HG02840 (cell line): ENCODE measurements around the gene PLCXD1.
"Not testable (repeated sequence)": the region's sequence is repeated elsewhere in the genome, so short reads cannot be mapped to it uniquely, and the experiment has no call there.

Experiments used
- ATAC-seq: cut with Tn5 transposase; IDR thresholded peaks from one replicate; pipeline ENCODE4 v1.9.1; 2021; ENCODE audit warnings: mild to moderate bottlenecking, moderate library complexity, moderate number of reproducible peaks; ENCODE audit not compliant: unreplicated experiment, low FRiP score

Gene PLCXD1

GRCh38 chrX:281166-281999 is at the start of gene PLCXD1:
TSS of gene PLCXD1 (plus strand) at chrX:281381. CDS start at chrX:284188, 2,807 bp downstream.
- ATAC-seq = no peak

- ATAC-seq = peak; percentile 92
These were observed 49.4 kb upstream of the PLCXD1 start for GRCh38 chrX:231637-232277.

GRCh38 chrX:232278-232655 is 48.9 kb upstream of the PLCXD1 start:
- peak; percentile 12 for ATAC-seq

- not testable (repeated sequence) for ATAC-seq
These were observed 45.0 kb upstream of the PLCXD1 start for GRCh38 chrX:236201-236600.

GRCh38 chrX:250965-251364 is 30.2 kb upstream of the PLCXD1 start:
- no peak for ATAC-seq

- not testable (repeated sequence) for ATAC-seq
These were observed 29.6 kb upstream of the PLCXD1 start for GRCh38 chrX:251396-252243.

GRCh38 chrX:252244-252956 is 28.8 kb upstream of the PLCXD1 start:
- ATAC-seq = no peak

GRCh38 chrX:252957-253291 is 28.3 kb upstream of the PLCXD1 start:
- ATAC-seq = no peak

- no peak for ATAC-seq
These were observed 27.5 kb upstream of the PLCXD1 start for GRCh38 chrX:253451-254297.

GRCh38 chrX:254630-255215 is 26.5 kb upstream of the PLCXD1 start:
- ATAC-seq = no peak

- ATAC-seq = no peak
These were observed 25.3 kb upstream of the PLCXD1 start for GRCh38 chrX:255923-256331.

- ATAC-seq = not testable (repeated sequence)
These were observed 24.1 kb upstream of the PLCXD1 start for GRCh38 chrX:257054-257453.

- ATAC-seq = no peak
These were observed 23.4 kb upstream of the PLCXD1 start for GRCh38 chrX:257681-258289.

GRCh38 chrX:258291-259040 is 22.7 kb upstream of the PLCXD1 start:
- no peak for ATAC-seq

- no peak for ATAC-seq
These were observed 21.4 kb upstream of the PLCXD1 start for GRCh38 chrX:259692-260355.

- ATAC-seq = peak; percentile 14
These were observed 19.8 kb upstream of the PLCXD1 start for GRCh38 chrX:261167-261918.

GRCh38 chrX:261919-262352 is 19.2 kb upstream of the PLCXD1 start:
- ATAC-seq = peak; percentile 27
